SHP77 treated with DMSO at 0.1 percent for 48 hours (cell line): Measurements from ENCODE around the gene PRMT9.

Source experiments
- DNase-seq: peaks from one replicate; lab custom pipeline; 2025; lab: John Stamatoyannopoulos, UW

PRMT9 gene

DNA sequence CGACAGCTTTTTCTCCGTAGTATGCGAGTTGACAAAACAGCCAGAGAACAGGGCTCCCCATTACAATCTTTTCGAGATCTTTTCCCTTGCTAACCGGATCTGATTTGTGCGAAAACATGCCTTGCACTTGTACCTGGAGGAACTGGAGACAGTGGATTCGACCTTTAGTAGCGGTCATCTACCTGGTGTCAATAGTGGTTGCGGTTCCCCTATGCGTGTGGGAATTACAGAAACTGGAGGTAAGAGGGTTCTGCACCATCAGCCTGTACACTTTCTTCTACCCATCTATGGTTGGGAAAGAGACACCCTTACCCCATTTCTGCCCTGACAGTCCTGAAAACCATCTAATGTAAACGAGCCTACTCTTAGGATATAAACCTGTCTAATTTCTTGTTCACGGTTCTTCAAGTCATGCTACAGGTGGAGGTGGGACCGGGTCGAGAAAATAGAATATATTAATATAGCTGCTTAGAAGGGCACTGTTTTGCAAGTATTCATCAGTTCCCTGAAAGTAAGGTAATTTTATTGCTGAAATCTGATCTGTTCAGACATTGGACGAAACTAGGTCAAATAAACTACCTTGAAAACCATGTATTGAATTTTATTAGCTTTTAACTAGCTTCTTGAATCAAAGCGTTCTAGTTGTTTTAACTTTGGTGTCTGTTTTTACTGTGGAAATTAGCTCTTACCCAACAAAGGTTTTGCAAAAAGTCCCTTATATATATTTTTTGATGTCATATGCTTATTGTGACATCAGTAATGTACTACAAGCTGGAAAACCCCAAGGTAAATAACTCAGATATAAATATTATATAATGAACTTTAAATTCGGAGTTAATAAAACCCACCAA, 65.9 kb downstream of the PRMT9 start:
- no peak for DNase-seq

DNA sequence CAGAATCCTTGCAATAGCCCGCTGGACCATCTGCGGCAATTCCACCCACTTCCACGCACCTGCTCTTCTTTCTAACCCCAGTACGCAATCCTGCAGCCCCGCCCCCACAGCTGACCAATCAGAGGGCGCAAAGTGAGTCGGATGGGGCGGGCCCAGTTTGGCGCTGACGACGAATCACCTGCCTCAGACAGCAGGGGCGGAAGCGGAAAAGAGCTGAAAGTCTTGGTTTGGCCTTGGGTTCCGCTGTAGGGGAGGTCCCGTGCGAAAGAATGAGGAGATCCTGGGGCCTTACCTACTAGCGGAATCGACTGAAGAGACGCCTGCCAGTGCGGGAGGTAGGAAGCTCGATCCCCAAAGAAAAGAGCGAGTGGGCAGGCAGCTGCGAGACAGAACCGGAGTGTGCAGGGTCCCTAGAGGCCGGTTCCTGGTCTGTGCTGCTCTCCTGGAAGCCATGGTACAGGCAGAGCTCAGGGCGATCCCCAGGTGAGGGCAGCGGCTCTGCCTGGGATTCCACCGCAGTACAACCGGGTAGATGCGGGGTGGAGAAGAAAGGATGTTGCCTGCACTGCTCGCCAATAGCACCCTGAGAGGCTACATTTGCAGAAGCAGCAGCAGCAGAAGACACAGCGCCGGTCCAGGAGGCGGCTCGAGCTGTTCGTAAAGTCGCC, 66.7 kb downstream of the PRMT9 start, which contains the start of gene TMEM184C:
TSS of gene TMEM184C (plus strand) at position 225 of the 668 bp plus-strand sequence. CDS start 560 bp downstream, outside the sequence.
- peak; percentile 88 for DNase-seq

DNA sequence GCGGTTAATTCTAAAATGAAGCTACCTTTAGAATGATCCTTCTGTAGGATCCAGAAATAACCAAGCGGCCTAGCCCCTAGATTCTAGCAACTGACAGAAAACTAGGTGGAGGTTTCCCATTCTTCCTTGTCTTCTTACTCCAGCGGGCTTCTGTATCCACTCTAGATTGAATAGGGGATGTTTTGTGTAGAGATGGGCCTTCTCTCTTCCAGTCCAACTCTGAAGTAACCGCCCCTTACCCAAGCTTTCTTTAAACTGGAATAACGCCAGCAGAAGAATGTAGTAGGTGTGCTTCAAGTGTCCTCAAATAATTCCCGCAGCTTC, 67.2 kb downstream of the PRMT9 start:
- peak; percentile 66 for DNase-seq

DNA sequence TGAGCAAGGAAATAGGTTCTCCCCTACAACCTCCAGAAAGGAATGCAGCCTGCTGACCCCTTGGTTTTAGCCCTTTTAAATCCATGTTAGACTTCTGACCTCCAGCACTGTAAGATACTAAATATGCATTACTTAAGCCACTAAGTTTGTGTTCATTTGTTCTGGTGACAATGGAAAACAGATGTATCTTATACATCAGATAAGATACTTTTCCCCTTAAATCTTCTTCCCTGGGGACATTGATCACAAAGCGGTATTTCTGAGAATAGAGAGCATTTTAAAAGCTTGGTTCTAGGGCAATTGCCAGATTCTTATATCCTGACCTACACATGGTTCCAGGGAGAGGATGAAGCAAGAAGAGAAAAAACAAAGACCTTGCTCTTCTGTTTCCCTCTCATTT, 73.3 kb downstream of the PRMT9 start:
- DNase-seq: no peak

DNA sequence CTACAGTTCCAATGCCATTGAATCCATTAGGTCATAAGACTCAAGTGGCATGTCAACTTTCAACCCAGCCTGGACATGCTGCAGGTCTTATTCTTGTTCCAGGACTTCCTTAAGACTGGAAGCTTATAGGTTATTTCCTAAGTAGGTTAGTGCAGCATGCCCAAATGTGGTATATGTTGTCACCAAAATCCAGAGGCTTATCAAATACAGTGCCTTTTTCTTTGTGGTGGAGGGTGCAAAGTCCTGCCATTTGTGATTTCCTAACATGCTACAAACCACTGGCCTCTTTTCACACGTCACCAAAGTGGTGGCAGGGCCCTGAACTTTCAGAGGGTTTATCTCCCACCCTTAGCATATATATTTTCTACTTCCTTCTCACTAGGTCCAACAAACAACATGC, 76.5 kb downstream of the PRMT9 start:
- DNase-seq: no peak

DNA sequence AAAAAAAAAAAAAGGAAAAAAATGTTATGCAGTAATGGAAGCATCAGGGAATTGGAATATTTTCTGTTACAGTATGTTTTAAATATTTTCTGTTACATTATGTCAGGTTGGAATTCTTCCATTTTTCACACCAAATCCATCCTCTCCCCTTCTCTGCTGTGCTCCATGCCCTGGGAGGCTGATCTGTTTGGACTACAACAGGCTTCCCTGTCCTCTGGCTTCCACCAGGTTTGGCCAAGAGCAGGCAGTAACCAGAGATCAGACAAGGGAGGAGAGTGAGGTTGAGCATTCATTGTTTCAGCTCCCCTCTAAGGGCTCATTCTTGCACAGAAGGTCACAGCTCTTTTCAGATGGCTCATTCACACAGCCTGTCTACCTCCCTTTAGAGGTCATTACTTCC, 78.5 kb downstream of the PRMT9 start:
- no peak for DNase-seq

DNA sequence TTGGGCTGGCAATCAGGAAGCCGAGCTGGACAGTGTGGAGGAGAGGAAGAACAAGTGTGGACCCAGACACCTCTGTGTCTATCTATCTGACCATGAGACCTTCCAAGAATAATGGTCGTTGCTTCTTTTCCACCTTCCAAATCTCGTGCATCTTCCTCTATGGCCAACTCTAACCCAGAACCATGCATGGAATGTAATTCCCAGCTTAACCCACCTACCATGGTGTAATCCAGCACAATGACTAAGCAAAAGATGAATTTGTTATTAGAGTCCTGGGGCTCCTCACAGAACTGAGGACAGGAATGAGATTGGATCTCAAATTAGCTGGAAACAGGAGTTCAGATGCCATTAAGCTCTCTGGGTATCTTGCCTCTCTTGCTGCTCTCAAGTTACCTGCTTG, 84.2 kb downstream of the PRMT9 start:
- DNase-seq: no peak

DNA sequence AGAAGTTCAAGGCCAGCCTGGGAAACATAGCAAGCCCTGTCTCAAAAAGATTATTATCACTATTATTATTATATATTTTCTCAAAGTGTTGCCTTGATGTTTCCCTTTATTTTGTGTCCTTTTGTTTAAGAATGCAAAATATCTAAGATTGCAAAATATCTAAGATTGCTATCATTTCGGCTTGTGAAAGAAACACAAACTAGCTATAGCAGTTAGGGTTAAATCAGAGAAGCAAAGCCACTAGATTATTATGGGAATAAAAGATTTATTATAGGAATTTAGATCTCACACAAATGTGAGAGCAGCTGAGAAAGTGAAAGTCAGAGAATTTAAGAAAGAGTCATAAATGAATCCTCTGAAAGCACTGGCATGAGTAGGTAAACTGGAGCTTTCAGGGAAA, 84.8 kb downstream of the PRMT9 start:
- DNase-seq: no peak

DNA sequence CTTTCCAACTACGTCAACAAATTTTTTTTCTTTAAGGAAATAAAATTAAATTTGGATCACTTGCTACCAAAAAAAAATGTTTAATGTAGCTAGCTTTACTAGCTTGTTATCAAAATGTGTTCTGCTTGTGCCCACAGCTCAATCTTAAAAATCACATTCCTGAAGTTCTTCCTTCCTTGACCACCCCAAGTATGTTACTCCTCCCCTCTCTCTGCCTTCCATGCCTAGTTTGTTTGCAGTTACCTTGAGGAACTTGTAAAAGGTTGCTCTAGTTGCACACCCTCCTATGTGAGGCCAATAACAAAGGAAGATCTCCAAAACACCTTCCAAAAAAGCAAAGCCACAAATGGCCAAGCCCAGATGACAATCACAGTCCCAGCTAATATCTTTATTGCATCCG, 86.4 kb downstream of the PRMT9 start:
- no peak for DNase-seq

DNA sequence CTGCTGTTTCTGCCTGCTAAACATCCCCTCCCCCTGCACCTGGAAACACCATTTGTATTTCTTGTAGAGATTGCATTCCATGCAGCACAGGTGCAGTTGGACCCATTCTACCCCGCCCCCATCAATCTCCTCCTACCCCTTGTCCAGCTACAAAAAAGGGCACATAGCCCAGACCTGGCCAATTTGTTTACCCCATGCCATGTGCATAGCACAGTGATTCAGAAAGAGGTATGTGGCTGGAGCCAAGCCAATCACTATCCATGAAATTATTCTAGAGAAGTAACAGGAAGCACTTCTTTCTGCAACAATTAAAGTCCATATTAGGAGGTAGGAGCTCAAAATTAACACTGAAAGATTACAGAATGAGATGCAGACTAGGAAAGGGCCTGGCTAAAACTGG, 87.0 kb downstream of the PRMT9 start:
- no peak for DNase-seq

DNA sequence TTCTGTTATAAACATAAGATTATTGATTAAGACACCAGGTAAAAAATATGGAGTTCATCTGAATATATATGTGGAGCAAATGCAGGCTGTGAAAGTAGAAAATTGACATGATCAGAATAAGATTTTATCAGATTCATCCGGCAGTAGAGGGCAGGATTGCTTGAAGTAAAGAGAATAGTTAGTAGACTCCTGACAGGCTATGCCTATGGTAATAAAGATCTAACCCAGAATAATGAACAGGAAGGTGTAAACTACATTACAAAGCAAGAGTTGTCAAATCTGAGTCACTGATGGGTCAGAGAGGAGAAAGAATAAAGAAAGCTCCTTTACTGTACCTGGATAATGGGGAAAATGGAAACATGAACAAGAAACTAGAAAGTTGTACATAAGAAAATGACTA, 87.6 kb downstream of the PRMT9 start:
- no peak for DNase-seq

DNA sequence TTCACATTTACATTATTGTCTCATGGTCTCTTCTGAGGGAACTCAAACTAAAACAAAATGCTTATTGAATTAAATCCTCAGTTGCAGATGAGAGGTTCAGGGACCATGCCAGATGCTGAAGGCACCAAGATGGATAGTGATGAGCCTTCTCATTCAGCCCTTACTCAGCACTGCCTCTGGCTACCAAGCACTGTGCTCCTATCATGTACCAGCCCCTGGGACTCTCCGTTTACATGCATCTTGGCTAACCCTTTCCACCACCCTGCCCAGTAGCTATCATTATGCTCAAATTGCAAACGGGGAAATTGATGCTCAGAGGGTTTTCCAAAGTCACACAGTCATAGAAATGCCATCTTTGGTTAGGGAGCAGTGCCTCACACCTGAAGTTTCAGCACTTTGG, 89.4 kb downstream of the PRMT9 start:
- DNase-seq: no peak

DNA sequence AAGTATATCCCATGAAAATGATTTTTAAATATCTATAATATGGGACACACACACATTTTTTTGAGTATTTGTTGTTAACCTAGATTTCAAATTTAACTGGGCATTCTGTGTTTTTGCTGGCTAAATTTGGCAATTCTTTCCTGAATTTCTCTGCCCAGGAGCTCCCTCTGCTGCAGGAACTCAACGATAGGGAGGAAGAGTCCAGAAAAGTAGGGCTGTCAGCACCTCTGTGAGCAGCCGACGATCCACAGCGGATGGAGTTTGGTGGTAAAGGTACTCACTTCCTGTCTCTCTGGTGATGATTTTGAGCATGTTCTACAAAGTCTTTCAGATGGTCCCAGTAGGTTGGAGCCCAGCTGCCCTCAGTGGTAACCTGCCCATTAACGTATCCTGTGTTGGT, 89.9 kb downstream of the PRMT9 start:
- no peak for DNase-seq

DNA sequence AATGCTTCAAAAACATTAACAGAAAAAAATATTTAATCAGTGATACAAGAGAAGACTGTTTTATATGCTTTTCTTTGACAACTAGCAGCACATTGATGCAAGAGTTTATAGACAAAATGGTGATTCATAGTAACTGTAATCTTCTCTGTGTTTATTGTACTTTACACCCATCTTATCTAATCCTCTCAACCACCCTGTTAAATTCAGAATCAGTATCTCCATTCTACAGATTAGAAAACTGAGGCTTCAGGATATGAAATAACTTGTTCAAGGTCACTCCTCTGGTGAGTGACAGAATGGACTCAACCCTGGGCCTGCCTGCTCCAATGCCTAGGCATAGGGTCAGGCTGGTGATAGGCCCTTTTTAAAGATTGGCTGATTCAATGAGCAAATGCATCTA, 92.9 kb downstream of the PRMT9 start:
- DNase-seq: no peak

DNA sequence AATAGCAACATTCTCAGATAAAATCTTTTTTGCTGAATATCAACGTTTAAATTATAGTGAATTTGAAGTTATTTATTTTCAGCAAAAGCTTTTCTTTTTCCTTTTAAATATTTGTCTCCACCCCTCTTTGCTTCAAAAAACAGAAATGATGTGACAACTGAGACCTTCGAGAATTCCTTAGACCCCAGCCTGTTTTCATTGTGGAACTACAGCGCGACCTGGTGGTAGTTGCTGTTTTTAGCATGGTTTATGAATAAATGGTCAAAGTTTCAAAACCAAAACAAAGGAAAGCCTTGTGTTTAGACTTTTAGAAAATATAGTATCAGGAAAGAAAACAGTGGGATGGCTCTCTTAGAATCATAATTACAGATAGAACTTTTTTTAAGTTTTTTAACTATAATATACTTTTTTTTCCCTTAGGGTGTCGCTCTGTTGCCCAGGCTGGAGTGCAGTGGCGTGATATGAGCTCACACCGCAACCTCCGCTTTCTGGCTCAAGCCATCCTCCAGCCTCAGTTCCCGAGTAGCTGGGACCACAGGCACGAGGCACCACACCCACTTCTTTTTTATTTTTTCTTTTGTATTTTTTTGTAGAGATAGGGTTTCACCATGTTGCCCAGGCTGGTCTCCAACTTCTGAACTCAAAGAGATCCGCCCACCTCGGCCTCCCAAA, 93.6 kb downstream of the PRMT9 start:
- peak; percentile 8 for DNase-seq

DNA sequence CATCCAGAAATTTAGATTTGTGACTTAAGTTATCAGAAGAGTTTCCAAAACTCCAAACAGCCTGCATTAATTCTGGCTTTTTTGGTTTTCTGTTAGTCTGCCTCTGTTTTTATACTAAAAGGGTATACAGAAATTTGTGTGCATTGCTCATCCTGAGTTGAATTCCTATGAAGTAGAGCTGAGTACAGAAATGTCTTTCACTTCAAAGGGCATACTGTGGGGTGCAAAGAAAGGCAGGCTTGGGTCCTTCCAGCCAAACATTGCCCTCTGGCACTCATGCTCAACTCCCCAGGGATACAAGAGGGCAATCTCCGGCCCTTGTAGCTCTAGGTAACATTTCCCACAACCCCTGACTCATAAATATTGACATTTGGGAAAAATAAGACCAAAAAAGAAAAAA, 94.4 kb downstream of the PRMT9 start:
- no peak for DNase-seq
